ENCODE data around the gene NXPH2.
"Not testable (repeated sequence)": the region's sequence is repeated elsewhere in the genome, so short reads cannot be mapped to it uniquely, and the experiment has no call there.

The NXPH2 gene

DNA sequence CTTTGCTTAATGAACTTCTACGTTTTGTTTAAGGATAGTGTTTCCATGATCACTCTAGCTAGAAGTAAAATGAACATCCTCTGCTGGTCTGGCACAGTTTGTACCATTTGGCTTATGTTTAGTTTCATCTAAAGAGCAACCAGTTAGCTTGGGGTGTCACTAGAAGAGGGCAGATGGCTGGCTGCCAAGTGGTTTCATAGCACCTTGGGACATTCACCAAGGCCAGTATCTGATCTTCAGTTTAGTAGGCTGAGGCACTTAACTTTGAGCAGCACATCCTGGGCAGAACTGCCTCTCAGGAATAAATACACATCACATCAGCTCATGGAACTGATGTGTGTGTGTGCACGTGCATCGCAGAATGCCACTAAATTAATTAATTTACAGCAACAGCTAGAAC lies 68.4 kb downstream of the NXPH2 start:
- no peak for DNase-seq (ENCODE audit: low spot score)

GRCh38 chr2:138708682-138709241 lies 71.4 kb downstream of the NXPH2 start:
- DNase-seq (ENCODE audit: low spot score): no peak

DNA sequence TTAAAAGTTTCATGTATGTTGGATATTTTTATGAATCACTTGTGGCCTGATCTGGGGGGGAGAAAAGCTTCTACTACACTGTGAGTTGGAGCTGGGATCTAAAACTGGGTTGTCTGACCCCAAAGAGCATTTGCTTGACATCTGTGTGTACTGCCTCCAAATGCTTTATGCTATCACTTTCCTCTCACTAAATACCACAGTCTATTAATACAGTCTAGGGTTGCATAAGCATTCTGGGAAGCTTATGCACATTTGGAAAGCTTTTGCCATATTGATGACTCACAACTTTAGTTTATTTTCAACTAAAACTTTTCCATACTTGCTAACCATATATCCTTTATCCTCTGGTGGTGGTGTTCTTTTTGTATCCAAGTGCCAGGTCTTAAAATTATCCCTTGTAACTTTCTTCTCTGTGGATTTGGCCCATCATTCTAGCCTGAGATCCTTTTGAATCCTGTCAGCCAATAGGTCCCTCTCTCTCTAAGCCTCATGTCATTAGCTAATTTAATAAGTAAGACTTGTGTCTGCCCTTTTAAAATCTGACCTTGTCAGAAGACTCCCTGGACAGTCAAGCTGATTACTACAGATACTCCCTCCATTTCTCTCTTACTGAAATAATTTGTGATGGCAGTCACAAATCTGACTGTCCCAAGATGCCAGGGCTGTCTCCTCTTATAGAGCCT lies 72.7 kb downstream of the NXPH2 start:
- DNase-seq (ENCODE audit: low spot score): peak; percentile 14

GRCh38 chr2:138703242-138703641 lies 76.9 kb downstream of the NXPH2 start:
- no peak for DNase-seq (ENCODE audit: low spot score)

- DNase-seq (ENCODE audit: low spot score): no peak
Observed at GRCh38 chr2:138700716-138701115, 79.5 kb downstream of the NXPH2 start.

DNA sequence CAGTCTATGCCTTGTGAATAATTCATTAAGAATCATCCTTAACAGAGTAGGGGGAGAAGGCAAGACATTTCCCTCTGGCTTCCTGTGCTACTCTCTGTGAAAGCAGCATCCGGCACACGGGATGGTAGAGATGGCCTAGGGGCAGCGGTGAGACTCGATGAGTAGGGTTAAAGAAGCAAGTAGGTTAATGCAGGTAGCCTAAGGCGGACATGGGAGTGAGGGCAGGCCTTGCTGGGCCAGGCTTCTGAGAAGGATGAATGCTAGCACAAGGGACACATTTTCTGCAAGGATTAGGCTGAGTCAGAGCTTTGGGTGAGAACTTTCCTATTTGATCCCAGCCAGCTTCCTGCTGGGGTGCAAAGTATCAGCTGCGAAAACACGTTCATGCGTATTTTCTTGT lies 80.8 kb downstream of the NXPH2 start:
- DNase-seq (ENCODE audit: low spot score): no peak

GRCh38 chr2:138698428-138698827 lies 81.8 kb downstream of the NXPH2 start:
- no peak for DNase-seq (ENCODE audit: low spot score)

GRCh38 chr2:138691667-138692066 lies 88.5 kb downstream of the NXPH2 start:
- DNase-seq (ENCODE audit: low spot score): no peak

GRCh38 chr2:138689705-138690104 lies 90.5 kb downstream of the NXPH2 start:
- no peak for DNase-seq (ENCODE audit: low spot score)

- no peak for DNase-seq (ENCODE audit: low spot score)
Observed at GRCh38 chr2:138682163-138682562, 98.0 kb downstream of the NXPH2 start.

DNA sequence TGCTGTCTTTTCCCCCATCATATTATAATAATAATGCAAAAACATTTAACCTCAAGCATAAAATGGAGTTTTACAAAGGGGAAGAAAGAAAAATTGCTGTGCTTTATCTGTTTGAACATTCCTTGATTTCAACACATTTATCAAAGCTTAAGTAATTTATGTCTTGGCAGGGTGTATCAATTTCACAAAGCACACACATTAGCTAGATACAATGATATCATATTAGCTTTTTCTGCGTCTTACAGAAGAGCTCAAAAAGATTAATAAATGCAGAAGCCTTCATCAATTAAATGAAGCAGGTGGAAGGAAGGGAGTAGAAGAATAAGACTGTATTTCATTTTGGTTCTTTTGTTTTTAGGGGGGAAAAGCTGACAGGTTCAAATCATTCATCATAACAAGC lies 103.0 kb downstream of the NXPH2 start:
- no peak for DNase-seq (ENCODE audit: low spot score)

DNA sequence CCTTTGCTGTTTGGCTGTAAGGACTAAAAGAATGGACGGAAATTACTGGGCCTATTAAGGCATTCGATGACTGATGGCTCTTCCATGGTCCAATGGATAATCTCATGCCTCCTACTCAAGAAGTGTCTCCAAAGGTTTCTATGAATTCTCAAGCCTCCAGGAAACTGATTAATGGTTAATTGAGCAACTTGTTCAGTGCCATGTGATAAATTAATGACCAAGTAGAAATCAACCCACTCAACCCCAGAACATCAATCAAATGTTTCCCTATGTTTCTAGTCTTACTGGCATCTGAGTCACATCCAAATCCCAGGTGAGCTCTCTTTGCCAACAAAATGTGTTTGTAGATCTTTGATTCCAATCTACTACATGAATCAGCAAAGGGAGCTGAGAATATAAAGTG lies 103.6 kb downstream of the NXPH2 start:
- DNase-seq (ENCODE audit: low spot score): no peak

GRCh38 chr2:138671566-138671965 lies 108.6 kb downstream of the NXPH2 start:
- DNase-seq (ENCODE audit: low spot score): no peak

- DNase-seq (ENCODE audit: low spot score): no peak
Observed at GRCh38 chr2:138670734-138671133, 109.5 kb downstream of the NXPH2 start.

DNA sequence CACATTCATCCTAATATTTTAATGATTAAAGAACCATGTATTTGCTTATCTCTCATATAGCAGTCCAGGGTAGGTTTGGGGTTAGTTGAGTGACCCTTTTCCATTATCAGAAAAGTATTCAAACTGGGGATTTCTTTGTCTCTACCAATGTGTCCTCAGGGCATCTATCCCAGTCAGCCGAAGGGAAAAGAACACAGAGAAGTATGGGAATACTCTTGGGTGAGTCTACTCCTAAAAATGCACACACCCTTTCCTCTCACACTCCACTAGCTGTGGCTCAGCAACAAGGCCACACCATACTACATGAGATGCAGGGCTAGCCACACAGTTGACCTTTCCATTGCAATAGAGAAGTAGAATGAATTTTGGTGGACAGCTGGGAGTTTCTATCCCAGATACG lies 114.3 kb downstream of the NXPH2 start:
- no peak for DNase-seq (ENCODE audit: low spot score)

- no peak for DNase-seq (ENCODE audit: low spot score)
Observed at GRCh38 chr2:138658187-138658894, 121.8 kb downstream of the NXPH2 start.

DNA sequence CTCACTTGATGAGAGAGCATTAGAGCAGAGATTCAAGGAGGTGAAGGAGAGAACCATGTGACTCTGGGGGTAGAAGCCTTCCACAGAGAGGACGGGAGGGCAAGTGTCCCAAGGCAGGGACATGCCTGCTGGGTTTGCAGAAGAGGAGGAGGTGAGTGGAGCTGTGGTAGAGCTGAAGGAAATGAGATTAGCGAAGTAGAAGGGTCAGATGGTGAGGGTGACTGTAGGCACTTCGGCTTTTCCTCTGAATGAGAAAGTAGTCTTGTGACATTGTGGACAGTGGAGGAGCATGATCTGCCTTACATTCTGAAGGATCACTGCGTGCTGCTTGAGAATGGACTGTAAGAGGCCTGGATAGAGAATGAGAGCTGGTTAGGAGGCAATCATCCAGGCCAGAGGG lies 126.0 kb downstream of the NXPH2 start:
- no peak for DNase-seq (ENCODE audit: low spot score)

GRCh38 chr2:138652378-138652777 lies 127.8 kb downstream of the NXPH2 start:
- DNase-seq (ENCODE audit: low spot score): no peak

GRCh38 chr2:138649571-138649970 lies 130.6 kb downstream of the NXPH2 start:
- no peak for DNase-seq (ENCODE audit: low spot score)

DNA sequence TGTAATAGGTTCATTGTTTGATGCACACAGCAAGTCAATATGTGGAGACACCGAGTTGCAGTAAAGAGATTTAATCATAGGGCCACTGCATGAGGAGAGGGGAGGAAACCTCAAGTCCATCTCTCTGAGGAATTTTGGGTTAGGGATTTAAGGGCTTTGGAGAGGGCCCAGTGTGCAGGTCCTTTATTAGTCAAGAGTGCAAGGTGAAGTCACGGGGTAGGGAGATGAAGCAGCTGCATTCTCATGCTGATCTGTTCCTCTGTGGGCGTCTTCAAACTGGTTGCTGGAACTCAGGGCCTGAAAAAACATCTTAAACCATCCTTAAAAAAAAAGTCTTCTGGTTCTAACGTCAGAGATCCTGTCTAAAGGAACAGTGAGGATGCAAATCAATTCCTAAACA lies 131.6 kb downstream of the NXPH2 start:
- DNase-seq (ENCODE audit: low spot score): no peak

DNA sequence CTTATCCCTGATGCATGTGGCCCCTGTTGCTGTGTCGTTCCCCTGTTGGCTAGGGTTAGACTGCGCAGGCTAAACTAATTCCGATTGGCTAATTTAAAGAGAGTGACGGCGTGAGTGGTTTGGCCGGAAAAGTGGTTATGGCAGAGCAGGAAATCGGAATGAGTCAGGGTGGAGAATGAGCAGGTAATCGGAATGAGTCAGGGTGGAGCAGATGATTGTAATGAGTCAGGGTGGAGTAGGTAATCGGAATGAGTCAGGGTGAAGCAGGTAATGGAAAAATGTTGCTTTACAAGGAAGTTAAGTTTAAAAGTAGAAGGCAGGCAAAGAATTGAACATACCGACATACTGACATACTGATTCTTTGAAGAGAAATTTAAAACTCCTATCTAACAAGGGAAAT lies 135.4 kb downstream of the NXPH2 start:
- DNase-seq (ENCODE audit: low spot score): not testable (repeated sequence)

GRCh38 chr2:138640921-138641676 lies 139.1 kb downstream of the NXPH2 start:
- no peak for DNase-seq (ENCODE audit: low spot score)

DNA sequence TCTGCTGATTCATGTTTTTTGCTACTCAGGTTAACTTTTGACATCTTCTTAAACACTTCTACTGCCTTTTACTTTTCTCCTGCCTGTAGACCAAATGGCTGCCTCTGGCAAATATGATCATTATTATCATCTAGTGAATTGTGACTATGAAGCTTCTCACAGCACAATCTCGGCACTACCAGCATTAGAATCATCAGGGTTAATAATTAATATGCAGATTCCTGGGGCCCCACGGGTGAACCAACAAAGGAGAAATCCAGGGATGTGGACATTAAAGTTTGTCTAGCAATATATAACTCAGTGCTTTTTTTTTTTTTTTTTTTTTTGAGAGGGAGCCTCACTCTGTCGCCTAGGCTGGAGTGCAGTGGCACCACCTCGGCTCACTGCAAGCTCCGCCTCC lies 142.5 kb downstream of the NXPH2 start:
- no peak for DNase-seq (ENCODE audit: low spot score)
